ENCODE data around the gene EEF1A2.
"Not testable (repeated sequence)": the region's sequence is repeated elsewhere in the genome, so short reads cannot be mapped to it uniquely, and the experiment has no call there.

The EEF1A2 gene

DNA sequence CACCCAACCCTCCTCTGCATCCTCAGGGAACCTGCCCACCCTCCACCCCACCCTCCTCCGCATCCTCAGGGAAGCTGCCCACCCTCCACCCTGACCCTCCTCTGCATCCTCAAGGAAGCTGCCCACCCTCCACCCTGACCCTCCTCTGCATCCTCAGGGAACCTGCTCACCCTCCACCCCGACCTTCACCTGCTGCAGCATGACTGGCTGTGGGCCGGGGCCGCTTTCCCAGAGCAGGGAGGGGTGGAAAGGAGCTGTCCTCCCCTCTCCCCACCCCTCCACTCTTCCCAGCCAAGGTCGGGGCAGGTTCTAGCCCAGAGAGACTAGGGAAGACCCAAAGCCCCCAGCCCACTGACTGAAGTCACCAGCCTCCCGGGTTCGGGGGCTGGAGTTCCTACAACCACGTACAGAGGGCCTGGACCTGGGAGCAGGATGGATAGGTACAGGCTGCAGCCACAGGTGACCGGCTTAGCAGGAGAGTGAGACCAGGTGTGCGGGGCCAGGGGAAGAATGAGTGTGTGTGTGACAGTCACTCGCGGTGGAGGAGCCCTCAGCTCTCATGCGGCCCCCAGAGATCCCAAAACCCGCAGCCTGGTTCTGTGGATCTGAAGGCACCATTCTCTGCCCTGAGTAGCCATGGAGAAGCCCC, 11.6 kb downstream of the EEF1A2 start:
- no peak for DNase-seq (ENCODE audit: low read depth, low spot score)

DNA sequence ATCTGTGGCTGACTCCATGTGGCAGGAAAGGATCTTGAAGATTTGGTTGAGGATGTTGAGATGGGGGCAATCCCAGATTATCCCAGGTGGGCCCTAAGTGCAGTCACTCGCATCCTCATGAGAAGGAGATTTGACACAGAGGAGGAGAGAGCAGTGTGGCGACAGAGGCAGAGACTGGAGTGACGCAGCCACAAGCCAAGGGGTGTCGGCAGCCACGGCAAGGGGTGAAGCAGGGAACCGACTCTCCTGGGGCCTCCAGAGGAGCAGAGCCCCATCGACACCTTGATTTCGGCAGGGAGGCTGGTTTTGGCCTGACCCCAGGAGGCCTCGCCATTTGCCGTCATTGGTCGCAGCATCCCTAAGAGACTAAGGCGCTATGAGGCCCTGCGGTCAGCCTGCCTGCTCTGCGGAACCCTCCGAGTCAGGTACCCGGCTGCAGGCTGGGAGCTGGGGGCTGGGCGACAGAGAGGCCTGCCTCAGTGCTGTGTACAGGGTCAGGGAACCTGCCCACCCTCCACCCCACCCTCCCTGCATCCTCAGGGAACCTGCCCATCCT, 12.5 kb downstream of the EEF1A2 start:
- no peak for DNase-seq (ENCODE audit: low read depth, low spot score)

DNA sequence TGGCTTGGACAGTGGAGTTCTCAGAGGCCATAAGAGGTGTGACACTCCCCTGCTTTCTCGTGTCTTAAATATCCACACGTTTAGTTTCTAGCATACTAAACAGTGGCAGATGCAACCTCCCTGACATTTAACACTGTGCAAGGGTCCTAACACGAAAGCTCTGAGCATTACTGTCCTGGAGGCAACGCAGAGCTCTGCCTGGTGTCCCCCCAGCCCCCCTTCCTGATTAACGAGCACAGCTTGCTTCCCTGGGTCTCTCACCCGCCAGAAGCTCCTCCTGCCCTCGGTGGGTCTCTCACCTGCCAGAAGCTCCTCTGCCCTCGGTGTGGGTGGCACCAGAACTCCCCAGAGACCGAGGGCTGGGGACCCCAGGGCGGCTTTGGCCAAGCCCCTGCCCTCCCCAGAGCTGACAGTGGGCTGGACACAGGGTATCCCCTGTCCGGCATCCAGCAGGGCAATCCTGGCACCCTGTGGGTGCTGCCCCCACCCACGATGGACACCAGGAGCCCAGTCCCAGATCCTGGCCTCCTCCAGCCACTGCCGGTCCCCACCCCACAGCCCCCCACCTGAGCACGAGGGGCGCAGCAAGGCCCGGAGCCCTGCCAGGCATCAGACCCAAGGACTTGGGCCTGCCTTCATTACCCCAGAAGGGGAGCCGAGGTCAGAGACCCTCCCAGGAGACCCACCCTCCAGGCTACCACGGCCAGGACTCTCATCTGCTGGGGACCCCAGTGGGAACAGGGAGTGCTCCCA, 14.1 kb downstream of the EEF1A2 start:
- DNase-seq (ENCODE audit: low read depth, low spot score) = no peak

DNA sequence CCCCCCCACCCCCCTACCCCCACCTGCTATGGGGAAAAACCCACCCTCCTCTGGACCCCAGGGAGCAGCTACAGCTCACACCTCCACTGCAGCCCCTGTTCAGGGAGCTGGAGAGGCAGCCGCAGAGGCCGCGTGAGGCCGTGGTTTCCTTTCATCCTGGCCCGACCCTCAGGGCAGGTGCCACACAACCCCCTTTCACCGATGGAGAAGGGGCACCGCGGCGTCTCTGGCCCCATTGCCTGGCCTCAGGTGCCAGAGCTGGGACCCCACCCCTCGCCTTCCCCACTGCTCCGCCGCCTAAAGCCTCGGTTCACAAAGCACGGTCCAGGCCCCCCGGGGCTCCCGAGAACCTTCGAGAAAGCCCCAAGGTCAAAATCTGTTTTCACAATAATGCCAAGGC, 14.6 kb downstream of the EEF1A2 start:
- DNase-seq (ENCODE audit: low read depth, low spot score) = no peak

DNA sequence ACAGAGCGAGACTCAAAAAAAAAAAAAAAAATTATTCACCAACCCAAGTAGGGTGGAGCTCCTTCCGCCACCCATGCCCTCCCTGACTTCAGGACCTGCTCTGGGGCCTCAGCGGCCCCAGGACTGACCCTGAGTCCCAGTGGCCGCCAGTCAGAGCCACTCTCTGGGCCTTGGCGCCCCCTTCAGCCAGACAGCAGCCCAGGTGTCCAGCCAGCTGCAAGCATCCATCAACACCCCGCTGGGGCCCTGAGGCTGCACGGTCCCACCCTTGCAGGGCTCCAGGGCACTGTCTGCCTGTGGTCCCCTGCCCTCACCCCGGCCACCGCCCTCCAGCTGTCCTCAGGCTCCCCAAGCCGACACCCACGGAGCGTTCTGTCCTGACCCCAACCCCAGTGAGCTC, 15.0 kb downstream of the EEF1A2 start:
- DNase-seq (ENCODE audit: low read depth, low spot score) = no peak

DNA sequence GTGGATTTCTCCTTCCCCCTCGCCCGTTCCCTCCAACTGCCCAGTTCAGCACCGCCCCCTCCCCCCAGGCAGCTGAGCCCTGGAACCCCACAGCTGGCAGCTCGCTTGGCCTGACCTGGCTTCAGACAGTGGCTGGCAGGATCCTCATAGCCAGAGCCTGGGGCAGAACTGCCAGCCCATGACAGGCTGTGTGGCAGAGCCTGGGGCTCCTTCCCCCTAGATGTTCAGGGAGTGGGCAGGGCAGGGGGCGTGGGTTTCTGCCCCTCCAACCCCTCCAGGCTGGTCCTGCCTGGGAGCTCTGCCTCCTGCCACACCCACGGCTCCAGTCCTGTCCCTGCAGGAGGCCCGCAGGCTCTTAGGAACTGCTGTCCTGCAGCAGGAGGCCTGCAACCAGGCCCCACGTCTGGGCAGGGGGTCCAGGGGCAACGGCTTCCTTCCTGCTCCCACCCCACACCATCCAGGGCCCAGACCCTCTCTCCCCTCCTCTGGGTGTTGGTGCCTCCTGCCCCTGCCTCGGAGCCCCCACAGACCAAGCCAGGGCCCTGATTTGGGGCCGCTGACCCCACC, 16.8 kb downstream of the EEF1A2 start:
- no peak for DNase-seq (ENCODE audit: low read depth, low spot score)

DNA sequence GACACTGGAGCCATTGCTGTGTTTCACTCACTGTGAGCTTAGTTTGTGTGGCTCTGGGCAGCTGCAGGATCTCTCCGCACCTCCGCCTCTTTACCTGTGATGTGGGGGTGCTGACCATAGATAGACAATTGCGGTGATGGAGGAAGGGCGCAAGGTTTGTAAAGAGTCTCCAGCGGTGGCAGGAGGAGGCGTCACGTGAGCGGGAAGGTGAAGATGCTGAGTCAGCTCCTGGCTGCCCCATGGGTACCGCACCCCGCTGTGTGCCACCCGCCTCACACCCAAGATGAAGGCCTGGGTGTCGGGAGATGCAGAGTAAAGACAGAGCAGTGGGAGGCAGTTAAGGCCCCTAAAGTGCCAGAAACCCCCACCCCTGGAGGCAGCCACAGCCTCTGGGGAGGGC, 17.4 kb downstream of the EEF1A2 start:
- DNase-seq (ENCODE audit: low read depth, low spot score) = no peak

DNA sequence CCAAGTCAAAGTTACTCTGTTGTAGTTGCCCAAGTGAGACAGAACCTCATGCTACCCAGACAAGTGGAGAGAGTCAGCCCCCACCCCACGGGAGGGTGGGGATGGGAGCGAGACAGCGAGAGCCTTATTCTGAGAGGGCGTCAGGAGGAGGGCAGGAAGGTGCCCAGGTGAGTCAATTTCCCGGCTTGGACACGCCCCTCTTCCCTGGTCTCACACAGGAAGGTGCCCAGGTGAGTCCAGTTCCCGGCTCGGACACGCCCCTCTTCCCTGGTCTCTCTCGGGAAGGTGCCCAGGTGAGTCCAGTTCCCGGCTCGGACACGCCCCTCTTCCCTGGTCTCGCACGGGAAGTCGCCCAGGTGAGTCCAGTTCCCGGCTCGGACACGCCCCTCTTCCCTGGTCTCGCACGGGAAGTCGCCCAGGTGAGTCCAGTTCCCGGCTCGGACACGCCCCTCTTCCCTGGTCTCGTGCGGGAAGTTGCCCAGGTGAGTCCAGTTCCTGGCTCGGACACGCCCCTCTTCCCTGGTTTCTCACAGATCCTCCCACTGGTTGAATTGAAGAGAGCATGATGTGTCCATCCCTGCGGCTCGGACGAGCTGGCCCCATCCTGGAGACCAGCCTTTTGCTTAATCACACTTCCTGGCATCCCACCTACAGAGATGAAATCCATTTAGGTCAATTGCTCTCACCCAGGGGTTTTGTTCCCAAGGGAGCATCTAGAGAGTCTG, 19.0 kb downstream of the EEF1A2 start:
- not testable (repeated sequence) for DNase-seq (ENCODE audit: low read depth, low spot score)

DNA sequence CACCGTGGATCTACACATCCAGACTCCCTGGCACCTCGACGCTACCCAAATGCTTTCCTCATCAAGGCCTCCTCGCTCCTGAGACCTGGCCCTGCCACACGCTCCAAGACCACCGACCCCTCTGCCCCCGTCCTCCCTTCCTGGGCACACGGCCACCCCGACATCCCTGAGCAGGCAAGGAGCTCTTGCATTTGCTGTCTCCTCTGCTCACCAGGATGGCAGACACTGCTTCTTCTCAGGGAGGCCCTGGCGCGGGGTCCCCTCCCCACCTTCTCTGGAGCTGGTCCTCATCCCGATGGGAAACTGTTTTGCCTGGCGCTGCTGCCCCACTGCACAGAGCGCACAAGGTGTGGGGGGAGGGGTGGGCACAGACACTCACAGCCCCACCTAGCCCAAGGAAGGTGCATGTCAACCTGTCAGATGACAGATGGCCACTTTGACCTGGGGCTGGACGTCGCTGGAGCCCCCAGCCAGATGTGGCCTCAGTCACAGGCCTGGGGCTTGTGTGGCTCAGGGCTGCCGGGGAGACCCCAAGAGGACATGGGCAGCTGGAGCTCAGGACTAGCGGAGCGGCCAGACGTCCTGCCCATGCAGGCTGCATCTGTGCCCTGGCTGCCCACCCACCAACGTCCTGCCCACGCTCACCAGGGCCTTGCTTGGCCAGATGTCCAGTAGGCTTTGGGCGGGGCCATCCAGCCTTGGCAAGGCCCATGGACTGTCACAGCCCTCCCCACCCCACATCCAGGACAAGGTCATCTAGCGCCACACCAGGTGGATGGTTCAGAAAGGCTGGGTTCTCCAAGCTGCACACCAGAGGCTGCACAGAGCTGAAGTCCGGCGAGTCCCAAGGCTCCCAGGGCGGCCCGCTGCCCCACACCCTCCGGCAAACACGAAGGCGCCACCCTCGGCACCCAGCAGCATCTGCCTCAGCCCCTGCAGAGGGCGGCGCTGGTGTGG, 20.3 kb downstream of the EEF1A2 start:
- no peak for DNase-seq (ENCODE audit: low read depth, low spot score)

DNA sequence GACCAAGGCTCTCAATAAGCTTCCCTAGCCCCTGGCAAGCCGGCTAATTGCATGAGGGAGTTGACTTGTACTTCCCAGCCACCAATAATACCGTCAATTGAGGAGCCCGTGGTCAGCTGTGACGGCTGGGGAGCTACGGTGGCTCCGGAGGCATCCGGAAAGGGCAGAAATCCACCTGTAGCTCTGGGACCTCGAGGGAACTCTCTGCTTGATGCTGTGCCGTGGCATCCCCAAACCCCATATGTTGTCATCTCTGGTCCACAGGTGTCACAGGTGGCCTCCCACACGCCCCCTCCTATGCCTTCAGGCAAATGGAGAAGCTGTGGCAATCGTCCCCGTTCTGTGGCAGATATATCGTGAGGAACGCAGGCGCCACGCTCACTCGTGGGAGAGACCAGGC, 20.9 kb downstream of the EEF1A2 start:
- no peak for DNase-seq (ENCODE audit: low read depth, low spot score)

DNA sequence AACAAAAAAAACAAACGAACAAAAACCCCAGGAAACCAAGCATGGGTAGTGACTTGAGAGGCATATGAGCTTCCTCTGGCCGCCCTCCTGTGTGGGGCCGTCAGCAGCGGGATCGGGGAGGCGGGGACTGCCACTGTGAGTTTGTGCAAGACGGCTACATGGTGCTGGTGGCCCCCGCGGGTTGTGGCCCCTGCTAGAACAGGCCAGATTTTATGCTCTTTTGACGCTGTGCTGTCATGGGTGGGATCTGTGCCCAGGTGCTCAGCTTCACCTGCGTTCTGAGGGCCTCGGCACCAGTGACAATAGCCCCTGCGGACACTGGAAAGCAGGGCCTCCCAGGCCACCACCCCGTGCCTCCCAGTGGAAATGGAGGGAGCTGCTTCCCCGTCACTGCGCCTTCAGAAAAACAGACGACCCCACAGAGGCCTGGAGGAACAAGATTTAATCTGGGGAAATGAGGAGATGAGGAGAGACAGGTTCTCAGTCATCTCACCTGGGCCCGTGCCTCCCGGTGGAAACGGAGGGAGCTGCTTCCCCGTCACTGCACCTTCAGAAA, 21.7 kb downstream of the EEF1A2 start:
- DNase-seq (ENCODE audit: low read depth, low spot score) = no peak

DNA sequence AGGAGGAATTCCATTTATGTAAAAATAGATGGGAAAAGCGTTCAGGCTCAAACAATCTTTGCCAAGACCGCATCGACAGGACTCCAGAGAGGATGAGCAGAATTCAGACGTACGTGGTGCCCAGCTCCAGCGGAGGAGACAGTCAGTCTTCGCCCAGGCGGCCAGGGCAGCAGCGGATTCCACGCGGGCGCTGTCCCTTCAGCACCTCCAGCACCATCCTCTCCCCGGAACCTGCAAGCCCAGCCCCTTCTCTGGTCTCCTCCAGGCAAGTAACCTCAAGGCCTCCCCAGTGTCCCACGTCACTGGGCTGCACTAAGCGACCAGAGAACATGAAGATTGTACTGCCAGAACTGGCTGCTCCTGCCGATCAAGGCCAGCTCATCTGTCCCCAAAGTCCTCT, 23.7 kb downstream of the EEF1A2 start:
- no peak for DNase-seq (ENCODE audit: low read depth, low spot score)

DNA sequence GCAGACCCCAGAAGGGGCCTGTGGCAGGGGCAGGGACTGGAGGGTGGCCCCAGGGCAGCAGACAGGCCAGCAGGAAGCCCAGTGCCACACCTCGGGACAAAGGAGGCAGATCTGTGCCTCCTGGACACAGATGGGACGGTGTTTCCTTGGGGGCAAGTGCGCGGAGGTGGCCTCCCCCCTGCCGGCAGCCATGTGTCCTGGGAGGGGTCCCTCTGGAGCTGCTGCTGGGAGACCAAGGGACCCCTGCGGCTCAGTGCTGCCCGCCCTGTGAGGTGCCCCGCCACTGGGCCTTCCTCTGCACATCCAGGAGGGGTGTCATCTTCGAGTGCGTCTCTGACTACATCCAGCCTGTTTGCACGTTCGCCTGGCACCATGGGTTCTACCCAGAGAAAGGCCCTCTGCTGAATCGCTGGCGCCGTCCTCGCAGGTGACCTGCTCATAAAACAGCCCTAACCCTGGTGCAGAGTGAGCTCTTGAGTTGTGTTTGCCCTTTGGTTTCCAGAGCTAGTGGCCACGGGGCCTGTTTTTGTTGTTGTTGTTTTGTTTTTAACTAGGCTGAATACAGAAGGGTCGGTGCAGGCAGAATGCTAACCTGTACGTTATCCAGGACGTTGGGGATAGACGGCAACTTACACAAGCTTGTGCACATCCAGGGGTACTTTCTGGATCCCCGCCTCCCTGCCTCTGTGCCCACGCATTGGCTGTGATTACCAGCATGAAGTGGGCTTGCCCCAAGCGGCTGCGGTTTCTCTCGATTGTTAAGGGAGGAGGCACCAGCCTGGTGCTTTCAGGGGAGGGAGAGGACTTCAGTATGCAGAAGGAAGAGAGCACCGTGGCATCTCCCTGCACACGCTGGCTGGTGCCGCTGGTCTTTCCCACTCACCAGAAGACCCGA, 25.1 kb downstream of the EEF1A2 start:
- no peak for DNase-seq (ENCODE audit: low read depth, low spot score)

DNA sequence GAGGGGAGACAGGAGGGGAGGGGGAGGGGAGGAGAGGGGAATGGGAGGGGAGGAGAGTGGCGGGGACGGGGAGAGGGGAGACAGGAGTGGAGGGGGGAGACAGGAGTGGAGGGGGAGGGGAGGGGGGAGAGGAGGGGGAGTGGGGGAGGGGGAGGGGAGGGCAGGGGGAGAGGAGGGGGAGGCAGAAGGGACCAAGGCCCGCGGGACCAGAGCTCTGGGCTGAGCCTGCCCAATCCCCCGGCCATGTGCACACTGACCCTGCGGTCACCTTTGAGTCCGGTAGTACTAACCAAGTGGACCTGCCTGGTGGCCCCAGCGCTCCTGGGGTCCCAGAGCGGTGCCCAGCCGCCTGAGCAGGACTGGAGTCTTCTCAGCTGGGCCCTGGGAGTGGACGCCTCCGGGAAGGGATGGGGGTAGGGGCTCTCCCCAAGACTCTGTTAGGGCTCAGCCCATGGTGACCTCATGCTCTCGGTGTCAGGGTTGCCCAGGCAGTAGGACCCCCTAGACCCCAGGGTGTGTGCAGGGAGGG, 26.0 kb downstream of the EEF1A2 start:
- no peak for DNase-seq (ENCODE audit: low read depth, low spot score)

DNA sequence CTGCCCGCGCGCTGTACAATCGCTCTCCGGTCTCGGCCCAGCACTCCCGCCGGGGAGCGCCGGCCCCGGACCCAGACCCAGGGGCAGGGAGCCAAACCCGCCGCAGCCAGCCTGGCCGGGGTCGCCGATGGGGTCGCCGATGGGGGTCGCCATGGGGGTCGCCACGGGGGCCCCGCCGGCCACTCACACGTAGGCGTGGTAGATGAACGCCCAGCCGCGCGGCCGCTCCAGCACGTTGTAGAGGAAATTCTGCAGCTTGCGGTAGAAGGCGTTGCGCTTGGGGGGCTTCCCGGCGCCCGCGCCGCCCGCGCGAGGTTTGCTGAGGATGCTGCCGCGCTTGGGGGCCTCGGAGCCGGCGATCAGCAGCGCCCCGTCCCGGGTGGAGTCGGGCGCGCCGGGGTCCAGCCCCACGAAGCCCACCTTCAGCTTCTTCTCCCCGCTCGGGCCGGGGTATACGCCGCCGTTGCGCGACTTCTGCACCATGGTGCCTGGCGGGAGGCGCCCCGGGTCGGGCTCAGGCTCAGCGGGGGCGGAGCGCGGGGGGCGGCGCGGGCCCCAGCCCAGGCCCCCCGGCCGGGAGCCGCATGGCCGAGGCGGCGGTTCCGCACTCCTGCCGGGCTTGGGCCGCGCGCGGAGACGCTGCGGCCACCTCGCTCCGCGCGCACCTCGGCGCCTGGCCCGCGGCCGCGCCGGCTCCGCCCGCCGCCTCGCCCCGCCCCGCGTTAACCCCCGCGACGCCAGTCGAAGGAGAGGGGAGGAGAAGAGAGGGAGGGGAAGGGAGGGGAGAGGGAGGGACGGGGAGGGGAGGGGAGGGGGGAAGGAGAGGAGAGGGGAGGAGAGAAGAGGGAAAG, 26.7 kb downstream of the EEF1A2 start, which contains the start of gene KCNQ2:
TSS of gene KCNQ2 (minus strand) at position 675 of the 851 bp plus-strand sequence. CDS start at position 483, 192 bp downstream.
- DNase-seq (ENCODE audit: low read depth, low spot score) = no peak

DNA sequence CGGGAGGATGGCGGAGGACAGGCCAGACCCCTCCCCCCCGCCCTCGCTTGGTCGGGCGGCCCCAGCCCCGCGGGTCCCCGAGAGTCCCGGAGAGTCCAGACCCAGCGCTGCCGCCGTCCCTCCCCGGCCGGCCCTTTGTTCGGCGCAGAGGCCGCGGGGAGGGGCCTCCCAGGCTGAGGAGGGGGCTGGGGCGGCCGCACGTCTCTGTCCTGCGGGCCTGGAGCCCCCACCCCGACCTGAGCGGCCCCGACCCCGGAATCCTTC, 27.2 kb downstream of the EEF1A2 start:
- no peak for DNase-seq (ENCODE audit: low read depth, low spot score)

DNA sequence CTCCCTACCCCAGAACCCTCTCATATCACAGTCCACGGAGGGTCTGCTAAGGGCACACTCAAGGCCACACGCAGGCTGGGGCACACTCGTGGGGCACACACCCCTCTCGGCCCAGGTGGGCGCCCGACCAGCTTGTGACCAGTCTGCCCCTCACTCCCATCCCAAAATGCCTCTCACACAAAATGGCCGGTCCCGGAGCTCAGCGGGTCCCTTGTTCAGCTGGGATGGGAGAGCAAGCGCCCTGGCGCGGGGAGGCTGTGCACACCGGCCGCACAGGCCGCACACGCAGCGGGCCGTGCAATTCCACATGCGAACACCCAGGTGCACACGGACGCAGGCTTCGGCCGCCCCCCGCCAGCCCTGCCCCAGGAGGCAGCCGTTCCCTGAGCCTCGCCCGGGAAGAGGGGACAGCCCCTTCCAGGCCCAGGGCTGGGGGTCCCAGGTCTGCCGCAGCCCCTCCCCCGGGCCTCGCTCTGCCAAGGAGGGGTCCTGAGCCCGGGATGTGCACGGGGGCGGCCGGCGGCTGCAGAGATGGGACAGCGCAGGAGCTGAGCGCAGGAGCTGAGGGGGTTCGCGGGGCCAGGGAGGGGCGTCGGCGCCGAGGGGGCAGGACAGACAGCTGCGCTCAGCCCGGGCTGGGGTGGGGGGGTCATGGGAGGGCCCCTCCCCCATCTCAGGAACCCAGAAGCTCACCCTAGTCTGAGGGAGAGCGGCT, 27.7 kb downstream of the EEF1A2 start:
- no peak for DNase-seq (ENCODE audit: low read depth, low spot score)

DNA sequence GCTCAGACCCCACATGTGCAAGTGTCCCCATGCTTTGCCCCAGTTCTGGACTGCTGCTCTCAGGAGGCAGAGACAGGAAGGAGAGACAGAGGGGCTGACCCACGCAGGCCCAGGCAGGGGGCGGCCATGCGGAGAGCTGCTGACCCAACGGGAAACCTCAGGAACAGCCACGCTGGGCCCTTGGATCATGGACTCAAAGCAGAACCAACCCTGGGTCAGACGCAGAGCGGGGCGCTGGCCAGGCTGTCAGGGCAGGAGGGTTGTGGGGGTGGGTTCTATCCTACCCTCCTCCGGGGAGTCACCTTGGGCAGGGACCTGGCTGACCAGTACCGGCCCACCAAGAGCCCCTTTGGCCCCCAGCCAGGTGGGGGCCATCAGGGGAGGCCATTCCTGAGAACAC, 28.5 kb downstream of the EEF1A2 start:
- DNase-seq (ENCODE audit: low read depth, low spot score) = no peak
